Adrenal gland (tissue), 12 donors: ENCODE results near the gene PMIS2. TPM values are rescaled to one million over a fixed set of nuclear protein-coding genes. Genes with fewer than 3 reads are reported as not detected.

Source experiments
- DNase-seq, 7 donors: peaks; one replicate each; pipeline ENCODE4 v3.0.0-alpha.2; 2019 to 2020
- H3K27ac ChIP-seq, 5 donors: fragments of 200-600 bp; sonication (generic) in 4 of 5; 1 replicate in 3 of 5; 2 replicates in 2 of 5; pipeline versions ENCODE4 v1.5.1 to v1.8.0; 2016 to 2020; ENCODE audit warnings: mild to moderate bottlenecking in 1 of 5
- H3K27me3 ChIP-seq: fragments of 200-600 bp; 2 replicates; pipeline ENCODE4 v1.8.0; 2021
- H3K36me3 ChIP-seq, 2 donors: fragments of 200-600 bp; replicated peaks in 1 of 2; 1 replicate in 1 of 2; 2 replicates in 1 of 2; pipeline versions ENCODE4 v1.5.1 to v1.8.0; 2018 to 2022
- H3K4me1 ChIP-seq, 2 donors: fragments of 200-600 bp; replicated peaks in 1 of 2; 1 replicate in 1 of 2; 2 replicates in 1 of 2; pipeline versions ENCODE4 v1.5.1 to v1.8.0; 2018 to 2021
- H3K4me3 ChIP-seq, 4 donors: fragments of 200-600 bp; sonication (generic) in 3 of 4; one replicate each; pipeline ENCODE4 v1.5.1; 2016 to 2018
- H3K9me3 ChIP-seq, 3 donors: fragments of 200-600 bp; sonication (generic) in 1 of 3; replicated peaks in 1 of 3; 1 replicate in 2 of 3; 2 replicates in 1 of 3; pipeline versions ENCODE4 v1.5.1 to v1.8.0; 2016 to 2021
- POLR2A ChIP-seq, 2 donors: fragments of 450-650 bp; IDR thresholded peaks; one replicate each; pipeline ENCODE4 v1.6.1; 2017; ENCODE audit warnings: antibody characterized with exemption in 2 of 2, mild to moderate bottlenecking in 2 of 2, moderate library complexity in 1 of 2
- WGBS, 4 donors: extraction: QIAGEN DNeasy Blood & Tissue Kit in 2 of 4; methylation state at CpG; one replicate each; pipeline versions ENCODE4 v1.1.5 to v1.1.7; 2013 to 2017; 5-methylcytosine and 5-hydroxymethylcytosine counted together
- intact Hi-C, 2 donors: fragments of 100-400 bp; cut with DNase I; formaldehyde crosslinking; loops; one replicate each; pipeline versions ENCODE4 v1.14.1 to v1.15.0; 2022 to 2023
- polyA plus RNA-seq, 3 donors: library from polyadenylated mRNA; stranded (reverse); fragments of 200-250 nt in 2 of 3; fragments of 350-450 nt in 1 of 3; fragmentation: Illumina TruSeq in 1 of 3; extraction: RNeasy Lipid Tissue Mini Kit (QIAGEN cat#74804) in 1 of 3; gene quantifications; one replicate each; pipeline ENCODE4 v1.2.3, GENCODE V29; 2013 to 2014
- total RNA-seq, 9 donors: library from RNA; depleted of rRNA in 4 of 9; stranded (reverse); fragments of >200 nt in 4 of 9; fragments of 120-200 nt in 1 of 9; fragmentation: NEBNext Ultra II Directional in 1 of 9; extraction: Animal tissue kit (Norgen Biotek cat#: 25700) in 1 of 9; gene quantifications; one replicate each; pipeline versions ENCODE4 v1.1.0 to v1.2.4, GENCODE V29; 2013 to 2023
- TF ChIP-seq, protein P1 (sequence below), 6 experiments: fragments of 450-650 bp in 4 of 6; fragments of 200-600 bp in 2 of 6; sonication (generic) in 1 of 6; IDR thresholded peaks; 1 replicate in 5 of 6; 2 replicates in 1 of 6; pipeline versions ENCODE4 v1.5.1 to v1.8.0; 2016 to 2021; ENCODE audit warnings: antibody characterized with exemption in 6 of 6, mild to moderate bottlenecking in 2 of 6, moderate library complexity in 1 of 6
- donor health status: healthy with polysubstance abuse.
- donor health status: Bipolar disorder and iron deficiency.
- donor health status: DM: yes; HTN: yes; CAD: no.
- donor health status: DM: no; HTN: no; CAD: no.
- donor health status: DM: no; HTN: no; CAD: no.
- donor health status: DM: yes; HTN: yes; CAD: no.

Gene PMIS2
- total and polyA plus RNA-seq, 12 donors, result 0.61 to 0.81 TPM; not detected in 10

DNA sequence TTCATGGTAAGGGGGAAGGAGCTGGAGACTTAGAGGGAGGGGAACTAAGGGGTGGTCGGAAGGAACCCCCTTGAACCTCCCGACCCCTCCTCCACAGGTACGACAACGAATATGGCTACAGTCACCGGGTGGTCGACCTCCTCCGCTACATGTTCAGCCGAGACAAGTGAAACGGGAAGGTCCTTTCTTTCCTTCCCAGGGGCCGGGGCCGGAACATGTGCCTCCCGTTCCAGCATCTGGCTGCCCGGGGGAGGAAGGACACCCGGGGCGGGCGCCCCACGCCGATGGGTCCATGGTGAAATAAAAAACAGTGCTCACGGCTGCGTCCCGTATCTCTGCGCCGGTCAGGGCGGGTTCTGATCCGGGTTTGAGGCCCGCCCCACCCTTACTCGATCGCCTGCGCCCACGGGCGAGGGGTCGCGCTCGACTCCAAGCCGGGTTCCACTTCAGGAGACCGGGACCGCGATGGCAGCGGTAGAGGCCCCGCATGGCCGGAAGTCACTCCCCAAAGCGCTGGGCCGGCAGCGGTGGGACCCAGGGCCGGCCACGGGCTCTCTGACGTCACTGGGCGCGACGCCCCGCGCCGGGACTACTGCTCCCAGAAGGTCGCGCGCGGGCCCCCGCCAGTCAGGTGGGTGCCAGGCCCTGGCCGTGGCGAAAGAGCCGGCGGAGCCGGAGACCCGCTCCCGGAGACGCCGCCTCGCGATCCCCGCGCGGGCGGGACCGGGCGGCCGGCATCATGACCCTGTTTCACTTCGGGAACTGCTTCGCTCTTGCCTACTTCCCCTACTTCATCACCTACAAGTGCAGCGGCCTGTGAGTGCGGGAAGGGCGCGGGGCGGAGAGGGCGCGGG, 40.7 kb upstream of the PMIS2 start, which contains the start of gene TMEM147:
TSS of gene TMEM147 (plus strand) at position 626 of the 854 bp plus-strand sequence. CDS start at position 740, 114 bp downstream.
- intact Hi-C loops, result loop anchor here (5.0 to 10.0 kb wide), 2 partner anchors 52 to 170 kb away; partner anchors contain the start of gene KMT2B (in 1 of the 2)
- peak; percentile 92 to 96 (median 95) for DNase-seq
- Histone ChIP-seq H3K9me3 (no peaks in the 10 kb centered on the region), H3K27ac (peak within 1 kb of the TSS in 4 of 5 donors; percentile 50 to 86 (median 72)), H3K27me3 (no peaks in the 10 kb centered on the region), H3K36me3 (peaks cover 0 to 9% of the 10 kb centered on the region in 2 donors), H3K4me3 (peak within 1 kb of the TSS; percentile 73 to 88 (median 82)), H3K4me1 (peaks cover 11 to 17% of the 10 kb centered on the region in 2 donors)
- 0 to 1% (median 1%) methylated on average over 9 to 85 of the region's 85 CpGs for WGBS, 4 donors
- TF ChIP-seq, protein P1, sequence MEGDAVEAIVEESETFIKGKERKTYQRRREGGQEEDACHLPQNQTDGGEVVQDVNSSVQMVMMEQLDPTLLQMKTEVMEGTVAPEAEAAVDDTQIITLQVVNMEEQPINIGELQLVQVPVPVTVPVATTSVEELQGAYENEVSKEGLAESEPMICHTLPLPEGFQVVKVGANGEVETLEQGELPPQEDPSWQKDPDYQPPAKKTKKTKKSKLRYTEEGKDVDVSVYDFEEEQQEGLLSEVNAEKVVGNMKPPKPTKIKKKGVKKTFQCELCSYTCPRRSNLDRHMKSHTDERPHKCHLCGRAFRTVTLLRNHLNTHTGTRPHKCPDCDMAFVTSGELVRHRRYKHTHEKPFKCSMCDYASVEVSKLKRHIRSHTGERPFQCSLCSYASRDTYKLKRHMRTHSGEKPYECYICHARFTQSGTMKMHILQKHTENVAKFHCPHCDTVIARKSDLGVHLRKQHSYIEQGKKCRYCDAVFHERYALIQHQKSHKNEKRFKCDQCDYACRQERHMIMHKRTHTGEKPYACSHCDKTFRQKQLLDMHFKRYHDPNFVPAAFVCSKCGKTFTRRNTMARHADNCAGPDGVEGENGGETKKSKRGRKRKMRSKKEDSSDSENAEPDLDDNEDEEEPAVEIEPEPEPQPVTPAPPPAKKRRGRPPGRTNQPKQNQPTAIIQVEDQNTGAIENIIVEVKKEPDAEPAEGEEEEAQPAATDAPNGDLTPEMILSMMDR (IDR thresholded peaks at IDR 0.05), result no peak
- peak; percentile 33 to 55 for TF ChIP-seq POLR2A (IDR thresholded peaks at IDR 0.05)

DNA sequence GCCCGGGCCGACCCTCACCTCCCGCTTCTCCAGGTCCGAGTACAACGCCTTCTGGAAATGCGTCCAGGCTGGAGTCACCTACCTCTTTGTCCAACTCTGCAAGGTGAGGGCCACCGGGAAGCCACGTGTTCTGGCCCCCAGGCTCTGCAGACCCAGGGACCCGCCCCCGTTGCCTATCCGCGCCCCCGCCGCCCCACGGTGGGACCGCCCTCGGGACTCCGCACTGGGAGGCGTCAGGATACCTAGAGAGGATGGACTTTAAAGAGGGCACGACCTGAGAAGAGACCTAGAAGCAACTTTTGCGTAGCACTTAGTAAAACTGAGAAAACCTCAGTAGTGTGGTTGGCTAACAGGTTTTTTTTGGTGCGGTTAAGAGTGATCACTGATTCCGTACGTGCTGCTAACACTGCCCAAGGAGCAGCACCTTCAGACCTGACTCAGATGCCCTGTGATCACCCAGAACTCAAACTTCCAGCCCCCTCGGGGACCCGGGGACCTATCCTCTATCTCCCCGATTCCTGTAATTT, 40.1 kb upstream of the PMIS2 start:
- peak overlapping the region in 4 of 5 donors; percentile 50 to 86 (median 72) for H3K27ac ChIP-seq
- DNase-seq, result peak in 5 of 7 donors; percentile 37 to 60 (median 49)

DNA sequence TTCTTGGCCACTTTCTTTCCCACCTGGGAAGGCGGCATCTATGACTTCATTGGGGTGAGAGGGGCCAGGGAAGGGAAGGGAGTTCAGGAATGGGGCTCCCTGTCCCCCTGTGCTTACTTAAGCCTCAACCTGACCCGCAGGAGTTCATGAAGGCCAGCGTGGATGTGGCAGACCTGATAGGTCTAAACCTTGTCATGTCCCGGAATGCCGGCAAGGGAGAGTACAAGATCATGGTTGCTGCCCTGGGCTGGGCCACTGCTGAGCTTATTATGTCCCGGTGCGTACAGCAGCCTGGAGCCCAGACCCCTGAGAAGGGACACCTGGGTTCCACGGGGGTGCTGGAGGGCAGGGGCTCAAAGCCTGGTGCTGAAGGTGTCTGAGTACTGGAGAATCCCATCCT, 39.4 kb upstream of the PMIS2 start:
- Histone ChIP-seq H3K27me3 (no peaks in the 10 kb centered on the region), H3K4me1 (peaks cover 11 to 17% of the 10 kb centered on the region in 2 donors), H3K36me3 (peaks cover 0 to 9% of the 10 kb centered on the region in 2 donors), H3K9me3 (no peaks in the 10 kb centered on the region), H3K4me3 (peak overlapping the region in 1 of 4 donors; percentile 86), H3K27ac (no peak overlapping the region)
- no peak for DNase-seq
- intact Hi-C loops, result loop anchor here (5.0 to 10.0 kb wide), 2 partner anchors 51 to 168 kb away; partner anchors contain the start of gene KMT2B (in 1 of the 2)
- 71 to 86% (median 77%) methylated on average over 5 to 8 of the region's 8 CpGs for WGBS, 4 donors
- TF ChIP-seq POLR2A (IDR thresholded peaks at IDR 0.05), result no peak
- TF ChIP-seq, protein P1 (IDR thresholded peaks at IDR 0.05), result no peak

More for the DNA sequence above, 40.1 kb upstream of the PMIS2 start:
- Histone ChIP-seq H3K9me3 (no peaks in the 10 kb centered on the region), H3K4me3 (peak overlapping the region; percentile 73 to 88 (median 82)), H3K4me1 (peaks cover 11 to 17% of the 10 kb centered on the region in 2 donors), H3K27me3 (no peaks in the 10 kb centered on the region), H3K36me3 (peaks cover 0 to 9% of the 10 kb centered on the region in 2 donors)
- intact Hi-C loops, result loop anchor here (5.0 to 10.0 kb wide), 2 partner anchors 51 to 169 kb away; partner anchors contain the start of gene KMT2B (in 1 of the 2)
- TF ChIP-seq, protein P1 (IDR thresholded peaks at IDR 0.05), result no peak
- no peak for TF ChIP-seq POLR2A (IDR thresholded peaks at IDR 0.05)
- 2 to 6% (median 4%) methylated on average over 18 to 27 of the region's 27 CpGs for WGBS, 4 donors
